CD4-positive, alpha-beta memory T cell (primary cell): ENCODE results near the gene SCAPER. TPM values are rescaled to one million over a fixed set of nuclear protein-coding genes. Genes with fewer than 3 reads are reported as not detected.

Experiments
- CTCF ChIA-PET: fragments of 350-600 bp; sonication (Branson Sonifier 250); formaldehyde crosslinking; loops from one replicate; lab custom pipeline; 2021; ENCODE audit warnings: inconsistent platforms; ENCODE audit not compliant: partially characterized antibody; lab: Charles Lee
- POLR2A ChIA-PET: fragments of 350-600 bp; sonication (Branson Sonifier 250); formaldehyde crosslinking; loops from one replicate; lab custom pipeline; 2021; ENCODE audit not compliant: partially characterized antibody; lab: Charles Lee
- DNase-seq, 5 donors: peaks; one replicate each; pipeline versions ENCODE4 v3.0.0 to v3.0.0-alpha.2; 2020 to 2022; ENCODE audit warnings: mixed read lengths in 1 of 5
- H3K27ac ChIP-seq: one replicate; pipeline ENCODE4 v1.7.0; 2013; ENCODE audit warnings: low read depth, low read length
- H3K27me3 ChIP-seq: 2 replicates; pipeline ENCODE4 v1.7.0; 2013; ENCODE audit warnings: mild to moderate bottlenecking, low read length, moderate library complexity; ENCODE audit not compliant: insufficient read depth
- H3K36me3 ChIP-seq: 2 replicates; pipeline ENCODE4 v1.7.0; 2013; ENCODE audit warnings: mild to moderate bottlenecking, low read length, moderate library complexity; ENCODE audit not compliant: insufficient read depth
- H3K4me1 ChIP-seq: 2 replicates; pipeline ENCODE4 v1.7.0; 2013; ENCODE audit warnings: mild to moderate bottlenecking, low read length, moderate library complexity; ENCODE audit not compliant: insufficient read depth
- H3K4me3 ChIP-seq, 2 donors: one replicate each; pipeline ENCODE4 v1.7.0; 2013; ENCODE audit warnings: low read length in 2 of 2, mild to moderate bottlenecking in 1 of 2
- H3K9me3 ChIP-seq, 2 donors: one replicate each; pipeline ENCODE4 v1.7.0; 2013; ENCODE audit warnings: low read length in 2 of 2, control low read depth in 1 of 2; ENCODE audit not compliant: control insufficient read depth in 1 of 2
- H3K27ac Mint-ChIP-seq, 7 donors: one replicate each; pipeline ENCODE4 v1.8.0; 2020 to 2021; ENCODE audit warnings: mixed read lengths in 7 of 7, mild to moderate bottlenecking in 6 of 7, inconsistent platforms in 3 of 7, moderate library complexity in 3 of 7
- H3K27me3 Mint-ChIP-seq, 2 donors: one replicate each; pipeline ENCODE4 v1.8.0; 2020 to 2021; ENCODE audit warnings: mixed read lengths in 2 of 2
- H3K36me3 Mint-ChIP-seq, 2 donors: one replicate each; pipeline ENCODE4 v1.8.0; 2020 to 2021; ENCODE audit warnings: mixed read lengths in 2 of 2, inconsistent platforms in 1 of 2, mild to moderate bottlenecking in 1 of 2
- H3K4me1 Mint-ChIP-seq, 4 donors: one replicate each; pipeline ENCODE4 v1.8.0; 2020 to 2021; ENCODE audit warnings: mixed read lengths in 4 of 4, mild to moderate bottlenecking in 1 of 4
- H3K4me3 Mint-ChIP-seq, 8 donors: one replicate each; pipeline ENCODE4 v1.8.0; 2020 to 2021; ENCODE audit warnings: mixed read lengths in 8 of 8, mild to moderate bottlenecking in 7 of 8, moderate library complexity in 6 of 8, inconsistent platforms in 3 of 8
- H3K9me3 Mint-ChIP-seq, 8 donors: one replicate each; pipeline ENCODE4 v1.8.0; 2020 to 2021; ENCODE audit warnings: mixed read lengths in 8 of 8, mild to moderate bottlenecking in 5 of 8, inconsistent platforms in 3 of 8, moderate library complexity in 1 of 8
- intact Hi-C: fragments of 100-400 bp; cut with micrococcal nuclease; formaldehyde crosslinking; loops from one replicate; pipeline ENCODE4 v1.15.1; 2023
- polyA plus RNA-seq, 2 donors: library from polyadenylated mRNA; unstranded; fragments of 300-500 nt; fragmentation: Illumina TruSeq; gene quantifications; one replicate each; pipeline ENCODE4 v1.2.3, GENCODE V29; 2021
- total RNA-seq, 2 experiments: library from RNA; stranded (reverse); gene quantifications; one replicate each; pipeline ENCODE4 v1.2.3, GENCODE V29; 2021

The SCAPER gene
- total and polyA plus RNA-seq, 4 experiments from 2014 or later: 7.2 to 41.4 (median 34.3) TPM

DNA sequence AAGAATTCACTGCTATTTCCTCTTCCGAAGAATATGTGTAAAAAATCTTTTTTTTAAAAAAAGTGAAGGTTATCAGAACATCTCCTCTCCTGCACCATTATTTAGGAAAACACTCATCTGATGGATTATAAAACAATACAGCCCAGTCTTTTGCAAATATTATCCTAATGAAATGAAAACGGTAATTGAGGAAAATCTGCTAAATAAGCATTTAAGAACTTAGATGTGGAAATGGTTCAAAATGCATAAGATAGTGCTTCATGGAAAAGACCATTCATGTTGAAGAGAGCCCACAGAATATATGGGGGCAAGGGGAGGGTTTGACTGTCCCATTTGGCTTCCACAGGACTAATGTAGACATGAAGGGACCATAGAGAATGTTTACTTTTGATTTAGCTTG, 520.7 kb downstream of the SCAPER start:
- H3K9me3 Mint-ChIP-seq: peaks cover 0 to 7% (median 0%) of the 10 kb centered on the region in 8 donors
- Histone ChIP-seq H3K9me3 (no peaks in the 10 kb centered on the region), H3K36me3 (no peaks in the 10 kb centered on the region), H3K4me1 (no peaks in the 10 kb centered on the region), H3K4me3 (no peak overlapping the region), H3K27ac (no peak overlapping the region), H3K27me3 (no peaks in the 10 kb centered on the region)
- peaks cover 20 to 45% of the 10 kb centered on the region in 2 donors for H3K36me3 Mint-ChIP-seq
- no peak overlapping the region for H3K27ac Mint-ChIP-seq
- H3K27me3 Mint-ChIP-seq: no peaks in the 10 kb centered on the region
- POLR2A ChIA-PET: no interaction called here
- intact Hi-C loops: no loop called here
- no peaks in the 10 kb centered on the region for H3K4me1 Mint-ChIP-seq
- no peak for DNase-seq
- CTCF ChIA-PET: no interaction called here
- H3K4me3 Mint-ChIP-seq: no peak overlapping the region

DNA sequence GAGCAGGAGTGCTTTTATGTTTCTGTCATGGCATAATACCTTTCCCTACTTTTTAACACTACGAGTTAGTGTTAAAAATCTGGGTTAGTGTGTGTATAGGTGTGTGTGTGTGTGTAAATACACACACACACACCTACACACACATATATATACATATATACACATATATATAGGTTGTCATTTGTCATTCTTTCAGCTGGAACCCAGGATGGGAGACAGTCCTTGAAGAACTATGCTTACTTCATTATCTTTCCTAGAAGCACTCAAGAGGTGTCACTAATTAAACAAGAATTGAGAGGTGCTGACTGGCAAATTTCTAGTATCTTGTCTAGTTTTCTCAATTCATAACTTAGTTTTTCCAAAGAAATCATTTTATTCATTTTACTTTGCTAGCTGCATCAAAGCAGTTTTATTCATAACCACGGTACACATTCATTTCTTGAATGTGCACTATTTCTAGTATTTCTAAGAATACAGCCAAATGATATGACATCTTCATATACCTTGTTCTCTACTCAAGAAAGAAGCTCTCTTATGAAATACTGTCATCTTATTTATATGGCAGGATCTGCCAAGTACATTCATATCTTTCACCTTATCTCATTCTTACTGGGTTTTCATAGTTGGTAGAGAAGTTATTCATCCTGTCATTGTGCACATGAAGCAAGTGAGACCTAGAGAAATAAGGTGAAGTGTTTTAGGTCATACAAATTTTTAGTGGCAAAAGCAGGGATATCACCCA, 522.0 kb downstream of the SCAPER start:
- H3K27ac ChIP-seq: no peak overlapping the region
- no peak for DNase-seq
- H3K27me3 Mint-ChIP-seq: no peaks in the 10 kb centered on the region
- H3K9me3 Mint-ChIP-seq: peaks cover 0 to 7% (median 0%) of the 10 kb centered on the region in 8 donors
- POLR2A ChIA-PET: no interaction called here
- no peaks in the 10 kb centered on the region for H3K9me3 ChIP-seq
- no peaks in the 10 kb centered on the region for H3K36me3 ChIP-seq
- no peaks in the 10 kb centered on the region for H3K4me1 Mint-ChIP-seq
- H3K36me3 Mint-ChIP-seq: peaks cover 22 to 43% of the 10 kb centered on the region in 2 donors
- intact Hi-C loops: no loop called here
- H3K27me3 ChIP-seq: no peaks in the 10 kb centered on the region
- no peak overlapping the region for H3K27ac Mint-ChIP-seq
- H3K4me3 Mint-ChIP-seq: no peak overlapping the region
- no peaks in the 10 kb centered on the region for H3K4me1 ChIP-seq
- CTCF ChIA-PET: no interaction called here
- H3K4me3 ChIP-seq: no peak overlapping the region

DNA sequence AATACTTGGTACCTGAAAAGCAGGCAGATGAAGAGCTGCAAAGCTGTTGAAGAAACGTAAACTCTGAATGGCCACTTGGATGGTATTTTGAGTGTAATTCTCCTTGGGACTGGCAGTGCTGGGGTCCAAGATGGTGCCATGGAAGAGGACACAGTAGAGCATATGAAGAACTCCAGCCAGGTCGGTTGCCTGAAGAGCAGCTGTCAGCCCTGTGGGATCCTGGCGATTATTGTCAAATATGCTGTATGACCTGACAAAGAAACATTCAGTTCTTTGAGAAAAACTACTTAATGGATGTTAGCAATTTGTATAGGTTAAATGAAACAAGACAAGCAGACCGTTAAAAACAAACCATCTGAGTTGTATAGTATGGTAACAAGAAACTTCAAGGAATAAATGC, 523.8 kb downstream of the SCAPER start:
- Histone ChIP-seq H3K4me3 (no peak overlapping the region), H3K27me3 (no peaks in the 10 kb centered on the region), H3K36me3 (no peaks in the 10 kb centered on the region), H3K27ac (no peak overlapping the region), H3K4me1 (no peaks in the 10 kb centered on the region), H3K9me3 (no peaks in the 10 kb centered on the region)
- Mint-ChIP-seq H3K4me1 (no peaks in the 10 kb centered on the region), H3K9me3 (peaks cover 0 to under 1% (median 0%) of the 10 kb centered on the region in 8 donors), H3K27ac (no peak overlapping the region), H3K27me3 (no peaks in the 10 kb centered on the region), H3K4me3 (no peak overlapping the region), H3K36me3 (peaks cover 21 to 30% of the 10 kb centered on the region in 2 donors)
- no peak for DNase-seq
- ChIA-PET POLR2A (no interaction called here), CTCF (no interaction called here)
- intact Hi-C loops: no loop called here

DNA sequence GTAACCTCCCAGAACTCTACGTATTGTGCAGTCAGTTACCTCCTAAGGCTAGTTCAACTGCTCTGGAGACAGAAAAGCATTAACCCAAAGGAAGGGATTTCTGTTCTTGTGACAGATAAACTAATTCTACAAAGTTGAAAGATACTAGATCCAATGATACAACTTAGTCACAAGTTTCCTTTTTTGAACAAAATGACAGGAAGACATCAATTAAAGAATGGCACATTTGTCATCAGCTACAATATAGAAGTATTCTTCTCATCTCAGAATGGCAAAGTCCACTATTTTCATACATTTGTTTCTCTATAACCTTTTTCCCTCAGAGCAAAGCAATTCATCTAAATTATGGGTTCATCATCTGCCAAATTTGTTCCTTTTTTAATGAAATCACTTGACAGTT, 524.9 kb downstream of the SCAPER start:
- ChIA-PET POLR2A (no interaction called here), CTCF (no interaction called here)
- H3K4me1 ChIP-seq: no peaks in the 10 kb centered on the region
- H3K4me3 Mint-ChIP-seq: no peak overlapping the region
- no peaks in the 10 kb centered on the region for H3K4me1 Mint-ChIP-seq
- H3K9me3 ChIP-seq: no peaks in the 10 kb centered on the region
- no peak overlapping the region for H3K27ac ChIP-seq
- H3K27me3 Mint-ChIP-seq: no peaks in the 10 kb centered on the region
- H3K36me3 ChIP-seq: no peaks in the 10 kb centered on the region
- H3K4me3 ChIP-seq: no peak overlapping the region
- peaks cover 23 to 25% of the 10 kb centered on the region in 2 donors for H3K36me3 Mint-ChIP-seq
- intact Hi-C loops: no loop called here
- H3K9me3 Mint-ChIP-seq: no peaks in the 10 kb centered on the region
- no peaks in the 10 kb centered on the region for H3K27me3 ChIP-seq
- DNase-seq: no peak
- H3K27ac Mint-ChIP-seq: no peak overlapping the region

DNA sequence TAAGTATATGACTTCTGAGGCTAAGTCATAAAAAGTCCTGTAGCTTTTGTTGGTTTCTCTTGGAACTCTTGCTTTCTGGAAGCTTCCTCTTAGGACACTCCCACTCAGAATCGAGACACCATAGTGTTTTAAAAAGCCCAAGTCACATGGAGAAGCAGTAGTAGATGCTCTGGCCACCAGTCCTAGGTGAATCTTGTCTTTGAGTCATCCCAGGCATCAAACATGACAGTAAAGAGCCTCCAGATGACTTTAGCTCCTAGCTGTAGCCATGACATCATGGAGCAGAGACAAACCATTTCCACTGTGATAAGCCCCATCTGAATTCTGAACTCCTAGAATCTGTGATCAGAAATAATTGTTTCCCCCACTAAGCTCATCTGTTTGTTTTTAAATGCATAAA, 526.4 kb downstream of the SCAPER start:
- Mint-ChIP-seq H3K4me1 (no peaks in the 10 kb centered on the region), H3K27ac (no peak overlapping the region), H3K27me3 (no peaks in the 10 kb centered on the region), H3K9me3 (no peaks in the 10 kb centered on the region), H3K4me3 (no peak overlapping the region), H3K36me3 (peaks cover 27 to 28% of the 10 kb centered on the region in 2 donors)
- ChIA-PET POLR2A (no interaction called here), CTCF (no interaction called here)
- H3K27me3 ChIP-seq: no peaks in the 10 kb centered on the region
- no peaks in the 10 kb centered on the region for H3K36me3 ChIP-seq
- no peaks in the 10 kb centered on the region for H3K4me1 ChIP-seq
- H3K9me3 ChIP-seq: no peaks in the 10 kb centered on the region
- H3K27ac ChIP-seq: no peak overlapping the region
- H3K4me3 ChIP-seq: no peak overlapping the region
- DNase-seq: no peak
- intact Hi-C loops: no loop called here

DNA sequence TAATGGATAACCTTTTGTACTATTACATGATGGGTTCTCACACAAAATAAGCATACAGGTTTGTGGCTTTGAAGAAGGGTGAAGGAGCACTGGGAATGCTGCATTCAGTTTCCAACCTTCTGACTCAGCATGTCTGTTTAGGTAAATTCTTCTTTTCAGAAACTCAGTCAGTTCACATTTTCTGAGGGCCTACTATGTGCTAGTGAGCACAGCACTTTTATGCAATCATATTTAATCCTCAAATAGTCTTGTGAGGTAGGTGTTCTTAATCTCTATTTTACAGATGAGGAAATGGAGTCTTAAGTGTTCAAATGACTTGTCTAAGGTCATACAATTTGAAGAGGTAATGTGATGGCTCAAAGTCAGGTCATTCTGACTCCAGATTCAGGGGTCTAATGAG, 527.4 kb downstream of the SCAPER start:
- ChIA-PET POLR2A (no interaction called here), CTCF (no interaction called here)
- Mint-ChIP-seq H3K27me3 (no peaks in the 10 kb centered on the region), H3K9me3 (no peaks in the 10 kb centered on the region), H3K27ac (no peak overlapping the region), H3K4me3 (no peak overlapping the region), H3K4me1 (no peaks in the 10 kb centered on the region), H3K36me3 (peaks cover 31 to 35% of the 10 kb centered on the region in 2 donors)
- no peak for DNase-seq
- intact Hi-C loops: no loop called here
- no peak overlapping the region for H3K27ac ChIP-seq
- no peaks in the 10 kb centered on the region for H3K27me3 ChIP-seq
- no peak overlapping the region for H3K4me3 ChIP-seq
- H3K9me3 ChIP-seq: no peaks in the 10 kb centered on the region
- no peaks in the 10 kb centered on the region for H3K36me3 ChIP-seq
- H3K4me1 ChIP-seq: no peaks in the 10 kb centered on the region

DNA sequence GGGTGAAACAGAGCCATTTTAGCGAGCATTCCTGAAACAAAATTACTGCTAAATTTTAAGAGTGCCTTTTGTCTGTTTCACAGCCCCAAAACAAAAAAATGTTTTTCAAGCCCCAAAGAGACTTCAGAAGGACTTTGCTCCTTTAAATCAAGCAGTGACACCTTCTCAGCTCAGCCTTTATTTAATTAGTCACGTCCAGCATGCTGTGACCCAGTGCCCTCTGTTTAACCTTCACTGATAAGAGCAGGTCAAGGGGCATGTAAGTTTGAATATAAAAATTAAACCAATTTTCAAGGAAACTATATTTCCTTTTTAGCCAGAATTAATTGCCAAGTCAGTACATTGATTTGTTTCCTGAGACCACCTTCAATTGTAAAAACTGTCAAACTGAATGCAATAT, 527.9 kb downstream of the SCAPER start:
- Mint-ChIP-seq H3K4me1 (no peaks in the 10 kb centered on the region), H3K36me3 (peaks cover 36 to 41% of the 10 kb centered on the region in 2 donors), H3K4me3 (no peak overlapping the region), H3K27ac (no peak overlapping the region), H3K9me3 (no peaks in the 10 kb centered on the region), H3K27me3 (no peaks in the 10 kb centered on the region)
- H3K4me1 ChIP-seq: no peaks in the 10 kb centered on the region
- ChIA-PET POLR2A (no interaction called here), CTCF (no interaction called here)
- no peaks in the 10 kb centered on the region for H3K36me3 ChIP-seq
- intact Hi-C loops: no loop called here
- no peak overlapping the region for H3K4me3 ChIP-seq
- no peak overlapping the region for H3K27ac ChIP-seq
- no peaks in the 10 kb centered on the region for H3K27me3 ChIP-seq
- DNase-seq: no peak
- H3K9me3 ChIP-seq: no peaks in the 10 kb centered on the region
